Uterus (tissue), 2 donors: ENCODE results near the gene TYRO3.

ENCODE experiments used
- POLR2A ChIP-seq, 2 donors: fragments of 450-650 bp; IDR thresholded peaks; one replicate each; pipeline ENCODE4 v1.6.1; 2016; ENCODE audit warnings: antibody characterized with exemption in 2 of 2, mild to moderate bottlenecking in 1 of 2, moderate library complexity in 1 of 2
- TF ChIP-seq, protein P1 (sequence below), 4 experiments: fragments of 200-600 bp in 2 of 4; fragments of 450-650 bp in 2 of 4; sonication (generic) in 2 of 4; IDR thresholded peaks; one replicate each; pipeline ENCODE4 v1.5.1; 2016 to 2019; ENCODE audit warnings: antibody characterized with exemption in 4 of 4, mild to moderate bottlenecking in 2 of 4, moderate library complexity in 1 of 4

DNA sequence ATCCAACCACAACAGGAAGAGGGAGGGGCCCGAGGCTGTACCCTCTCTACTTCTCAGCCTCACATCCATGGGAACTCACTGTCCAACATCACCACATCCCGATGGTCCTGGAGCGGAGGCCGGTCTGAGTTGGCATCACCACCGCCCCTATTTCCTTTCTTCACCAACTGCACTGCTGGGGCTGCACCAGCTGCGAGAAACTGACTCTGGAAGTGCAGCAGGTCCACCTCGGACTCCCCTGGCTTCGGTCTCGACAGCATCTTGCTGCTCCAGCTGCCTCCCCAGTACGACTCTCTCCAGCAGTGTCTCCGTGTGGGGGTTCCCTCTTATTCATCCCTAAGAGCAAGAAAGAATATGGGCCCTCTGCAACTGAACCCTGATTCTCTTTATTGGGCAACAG, 22.1 kb upstream of the TYRO3 start:
- TF ChIP-seq, protein P1, sequence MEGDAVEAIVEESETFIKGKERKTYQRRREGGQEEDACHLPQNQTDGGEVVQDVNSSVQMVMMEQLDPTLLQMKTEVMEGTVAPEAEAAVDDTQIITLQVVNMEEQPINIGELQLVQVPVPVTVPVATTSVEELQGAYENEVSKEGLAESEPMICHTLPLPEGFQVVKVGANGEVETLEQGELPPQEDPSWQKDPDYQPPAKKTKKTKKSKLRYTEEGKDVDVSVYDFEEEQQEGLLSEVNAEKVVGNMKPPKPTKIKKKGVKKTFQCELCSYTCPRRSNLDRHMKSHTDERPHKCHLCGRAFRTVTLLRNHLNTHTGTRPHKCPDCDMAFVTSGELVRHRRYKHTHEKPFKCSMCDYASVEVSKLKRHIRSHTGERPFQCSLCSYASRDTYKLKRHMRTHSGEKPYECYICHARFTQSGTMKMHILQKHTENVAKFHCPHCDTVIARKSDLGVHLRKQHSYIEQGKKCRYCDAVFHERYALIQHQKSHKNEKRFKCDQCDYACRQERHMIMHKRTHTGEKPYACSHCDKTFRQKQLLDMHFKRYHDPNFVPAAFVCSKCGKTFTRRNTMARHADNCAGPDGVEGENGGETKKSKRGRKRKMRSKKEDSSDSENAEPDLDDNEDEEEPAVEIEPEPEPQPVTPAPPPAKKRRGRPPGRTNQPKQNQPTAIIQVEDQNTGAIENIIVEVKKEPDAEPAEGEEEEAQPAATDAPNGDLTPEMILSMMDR (IDR thresholded peaks at IDR 0.05): no peak
- no peak for TF ChIP-seq POLR2A (IDR thresholded peaks at IDR 0.05)
